PC-9 (cell line): ENCODE measurements around the gene ACVR2B. TPM values are rescaled to one million over a fixed set of nuclear protein-coding genes. Genes with fewer than 3 reads are reported as not detected.
"Not testable (repeated sequence)": the region's sequence is repeated elsewhere in the genome, so short reads cannot be mapped to it uniquely, and the experiment has no call there.

ENCODE experiments used
- BruUV-seq: library from RNA; stranded (reverse); fragments of 400-500 nt; replicated peaks from 2 replicates; lab custom pipeline; 2021; lab: Mats Ljungman, UMichigan
- CTCF ChIA-PET: fragments of 300-600 bp; sonication (Branson Sonifier 250); formaldehyde crosslinking; loops from one replicate; lab custom pipeline; 2022; ENCODE audit warnings: antibody characterized with exemption; lab: Charles Lee
- POLR2A ChIA-PET: fragments of 300-600 bp; sonication (Branson Sonifier 250); formaldehyde crosslinking; loops from one replicate; lab custom pipeline; 2022; ENCODE audit warnings: antibody characterized with exemption; ENCODE audit not compliant: unreplicated experiment; lab: Charles Lee
- DNase-seq, 2 experiments: peaks; one replicate each; pipeline versions ENCODE4 v3.0.0 to v3.0.0-alpha.2; 2015 to 2022; ENCODE audit warnings: mixed read lengths in 1 of 2
- H2AFZ ChIP-seq: fragments of 200-600 bp; sonication (generic); 2 replicates; pipeline ENCODE4 v1.8.1; 2017; ENCODE audit warnings: antibody characterized with exemption
- H3F3A ChIP-seq: fragments of 200-600 bp; sonication (generic); 2 replicates; pipeline ENCODE4 v1.8.1; 2017; ENCODE audit warnings: antibody characterized with exemption, mild to moderate bottlenecking, low read depth; ENCODE audit not compliant: insufficient read depth
- H3K27ac ChIP-seq: fragments of 200-600 bp; sonication (generic); 2 replicates; pipeline ENCODE4 v1.6.1; 2016; ENCODE audit warnings: mixed run types
- H3K27me3 ChIP-seq: fragments of 200-600 bp; sonication (generic); 2 replicates; pipeline ENCODE4 v1.6.1; 2016; ENCODE audit warnings: low read depth, mixed run types; ENCODE audit not compliant: insufficient read depth
- H3K36me3 ChIP-seq: fragments of 200-600 bp; sonication (generic); 2 replicates; pipeline ENCODE4 v1.6.1; 2016; ENCODE audit warnings: low read depth, mixed run types
- H3K4me1 ChIP-seq: fragments of 200-600 bp; sonication (generic); replicated peaks from 2 replicates; pipeline ENCODE4 v1.6.1; 2016; ENCODE audit warnings: mixed run types; ENCODE audit not compliant: insufficient read depth
- H3K4me2 ChIP-seq: fragments of 200-600 bp; sonication (generic); 2 replicates; pipeline ENCODE4 v1.6.1; 2017; ENCODE audit warnings: mixed run types
- H3K4me3 ChIP-seq: fragments of 200-600 bp; sonication (generic); 2 replicates; pipeline ENCODE4 v1.6.1; 2016; ENCODE audit warnings: mixed run types
- H3K79me2 ChIP-seq: fragments of 200-600 bp; sonication (generic); 2 replicates; pipeline ENCODE4 v1.6.1; 2017; ENCODE audit warnings: low read depth, mixed run types
- H3K9me2 ChIP-seq: fragments of 200-600 bp; sonication (generic); 2 replicates; pipeline ENCODE4 v1.8.1; 2017; ENCODE audit warnings: mild to moderate bottlenecking; ENCODE audit not compliant: insufficient read depth
- H3K9me3 ChIP-seq: fragments of 200-600 bp; sonication (generic); 2 replicates; pipeline ENCODE4 v1.8.1; 2016; ENCODE audit warnings: low read depth; ENCODE audit not compliant: insufficient read depth
- H4K20me1 ChIP-seq: fragments of 200-600 bp; sonication (generic); 2 replicates; pipeline ENCODE4 v1.8.1; 2017; ENCODE audit not compliant: insufficient read depth
- CTCF ChIP-seq: fragments of 200-600 bp; sonication (generic); conservative IDR thresholded peaks from 2 replicates; pipeline ENCODE4 v1.6.1; 2017; ENCODE audit warnings: mixed run types, antibody characterized with exemption, mild to moderate bottlenecking, moderate library complexity
- EZH2 ChIP-seq: fragments of 200-600 bp; sonication (generic); IDR thresholded peaks from 2 replicates; pipeline ENCODE4 v1.8.0; 2017; ENCODE audit warnings: antibody characterized with exemption, low read depth
- intact Hi-C: fragments of 100-400 bp; cut with micrococcal nuclease; formaldehyde crosslinking; loops from one replicate; pipeline ENCODE4 v1.10.0; 2022; ENCODE audit not compliant: unreplicated experiment
- total RNA-seq: library from RNA; stranded (reverse); gene quantifications from 2 replicates; pipeline ENCODE4 v1.2.3, GENCODE V29; 2021

Gene ACVR2B
- total RNA-seq, 1 experiment from 2014 or later = 11.0 TPM

GRCh38 chr3:38421679-38422336 lies 31.9 kb upstream of the ACVR2B start:
- Histone ChIP-seq H3K4me1 (no peaks in the 10 kb centered on the region), H3K79me2 (no peaks in the 10 kb centered on the region), H3K4me3 (no peak overlapping the region), H3K27me3 (no peaks in the 10 kb centered on the region), H3K36me3 (no peaks in the 10 kb centered on the region), H3F3A (no peaks in the 10 kb centered on the region), H3K4me2 (no peak overlapping the region), H2AFZ (no peak overlapping the region), H3K9me3 (no peaks in the 10 kb centered on the region), H4K20me1 (no peaks in the 10 kb centered on the region), H3K27ac (no peak overlapping the region), H3K9me2 (no peaks in the 10 kb centered on the region)
- no peak for TF ChIP-seq EZH2
- TF ChIP-seq CTCF = no peak
- ChIA-PET CTCF (no interaction called here), POLR2A (no interaction called here)
- intact Hi-C loops = no loop called here
- no TSS peak for BruUV-seq
- DNase-seq = no peak

GRCh38 chr3:38426798-38427426 lies 26.8 kb upstream of the ACVR2B start:
- H3K27me3 ChIP-seq, H4K20me1 ChIP-seq, H3K9me3 ChIP-seq, intact Hi-C loops, H2AFZ ChIP-seq, H3K4me2 ChIP-seq, H3K36me3 ChIP-seq, CTCF ChIA-PET, H3K27ac ChIP-seq, H3K79me2 ChIP-seq, DNase-seq, BruUV-seq, H3K9me2 ChIP-seq, H3K4me1 ChIP-seq, POLR2A ChIA-PET, H3K4me3 ChIP-seq, H3F3A ChIP-seq: not testable (repeated sequence)

- H4K20me1 ChIP-seq, H3K4me1 ChIP-seq, H3K9me2 ChIP-seq, H2AFZ ChIP-seq, H3K4me2 ChIP-seq, H3K36me3 ChIP-seq, H3K27ac ChIP-seq, CTCF ChIA-PET, H3K4me3 ChIP-seq, H3K9me3 ChIP-seq, H3K27me3 ChIP-seq, BruUV-seq, DNase-seq, H3K79me2 ChIP-seq, intact Hi-C loops, POLR2A ChIA-PET, H3F3A ChIP-seq: not testable (repeated sequence)
Measured at GRCh38 chr3:38432871-38433658, 20.6 kb upstream of the ACVR2B start.

GRCh38 chr3:38433661-38434060 lies 20.0 kb upstream of the ACVR2B start:
- H3K36me3 ChIP-seq, H2AFZ ChIP-seq, H3K79me2 ChIP-seq, intact Hi-C loops, H3K27ac ChIP-seq, H3K4me2 ChIP-seq, H3K9me2 ChIP-seq, H3F3A ChIP-seq, CTCF ChIA-PET, POLR2A ChIA-PET, H3K9me3 ChIP-seq, H3K4me1 ChIP-seq, BruUV-seq, H3K4me3 ChIP-seq, DNase-seq, H3K27me3 ChIP-seq, H4K20me1 ChIP-seq: not testable (repeated sequence)

- BruUV-seq, H3K27ac ChIP-seq: not testable (repeated sequence)
Measured at GRCh38 chr3:38438436-38439069, 15.1 kb upstream of the ACVR2B start.

GRCh38 chr3:38443205-38443604 lies 10.5 kb upstream of the ACVR2B start:
- DNase-seq, H4K20me1 ChIP-seq, H3K4me2 ChIP-seq, CTCF ChIA-PET, POLR2A ChIA-PET, H3K9me3 ChIP-seq, H3K79me2 ChIP-seq, BruUV-seq, intact Hi-C loops, H3K36me3 ChIP-seq, H3K27ac ChIP-seq, H3K4me1 ChIP-seq, H3F3A ChIP-seq, H3K27me3 ChIP-seq, H2AFZ ChIP-seq, H3K4me3 ChIP-seq, H3K9me2 ChIP-seq: not testable (repeated sequence)

More at GRCh38 chr3:38438436-38439069, 15.1 kb upstream of the ACVR2B start:
- H3K9me2 ChIP-seq, POLR2A ChIA-PET, H3K79me2 ChIP-seq, H3K36me3 ChIP-seq, CTCF ChIA-PET, H4K20me1 ChIP-seq, DNase-seq, H3K4me3 ChIP-seq, H3K4me1 ChIP-seq, H3F3A ChIP-seq, intact Hi-C loops, H3K4me2 ChIP-seq, H2AFZ ChIP-seq, H3K9me3 ChIP-seq, H3K27me3 ChIP-seq: not testable (repeated sequence)
